GM12875 (cell line): Measurements from ENCODE around the gene LRRC28.

Experiments used
- H3K4me3 ChIP-seq: one replicate; pipeline ENCODE4 v1.5.1; 2011; ENCODE audit warnings: low read depth, low read length, control low read depth
- TF ChIP-seq, protein P1 (sequence below): IDR thresholded peaks from 2 replicates; pipeline ENCODE4 v1.5.1; 2011; ENCODE audit warnings: low read depth, mild to moderate bottlenecking, control low read depth, inconsistent platforms, low read length, moderate library complexity, borderline replicate concordance; ENCODE audit not compliant: insufficient read depth

Gene LRRC28

DNA sequence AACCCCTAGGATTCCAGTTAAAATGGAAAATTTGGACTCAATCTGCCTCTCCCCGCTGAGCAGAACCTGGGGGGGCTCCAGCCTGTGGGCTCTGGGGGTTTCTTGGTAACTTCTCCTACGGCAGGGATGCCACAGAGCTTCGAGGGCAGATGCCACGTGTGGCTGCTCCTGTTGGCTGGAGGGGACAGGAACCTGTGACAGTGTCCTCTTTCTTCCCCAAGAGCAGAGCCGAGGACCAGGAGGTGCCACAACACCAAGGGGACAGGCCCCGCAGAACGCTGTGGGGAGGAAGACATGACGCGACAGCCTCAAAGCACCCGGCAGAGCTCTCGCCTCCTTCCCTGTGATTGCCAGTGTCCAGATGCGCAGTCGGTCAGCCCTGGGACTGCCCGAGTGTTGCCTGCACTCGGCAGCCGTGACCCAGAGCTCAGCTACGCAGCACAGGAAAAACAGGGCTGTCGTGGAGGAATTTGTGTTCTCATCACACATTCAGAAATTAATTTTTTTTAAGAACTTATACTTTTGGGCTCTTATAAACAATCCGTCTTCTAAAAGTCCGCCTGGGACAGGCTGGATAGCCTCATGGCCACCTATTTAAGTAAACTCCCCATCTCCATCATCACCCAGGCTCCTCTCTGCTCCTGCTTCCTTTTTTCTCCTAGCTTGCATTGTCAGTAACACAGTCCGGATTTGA, 182.6 kb downstream of the LRRC28 start:
- TF ChIP-seq, protein P1, sequence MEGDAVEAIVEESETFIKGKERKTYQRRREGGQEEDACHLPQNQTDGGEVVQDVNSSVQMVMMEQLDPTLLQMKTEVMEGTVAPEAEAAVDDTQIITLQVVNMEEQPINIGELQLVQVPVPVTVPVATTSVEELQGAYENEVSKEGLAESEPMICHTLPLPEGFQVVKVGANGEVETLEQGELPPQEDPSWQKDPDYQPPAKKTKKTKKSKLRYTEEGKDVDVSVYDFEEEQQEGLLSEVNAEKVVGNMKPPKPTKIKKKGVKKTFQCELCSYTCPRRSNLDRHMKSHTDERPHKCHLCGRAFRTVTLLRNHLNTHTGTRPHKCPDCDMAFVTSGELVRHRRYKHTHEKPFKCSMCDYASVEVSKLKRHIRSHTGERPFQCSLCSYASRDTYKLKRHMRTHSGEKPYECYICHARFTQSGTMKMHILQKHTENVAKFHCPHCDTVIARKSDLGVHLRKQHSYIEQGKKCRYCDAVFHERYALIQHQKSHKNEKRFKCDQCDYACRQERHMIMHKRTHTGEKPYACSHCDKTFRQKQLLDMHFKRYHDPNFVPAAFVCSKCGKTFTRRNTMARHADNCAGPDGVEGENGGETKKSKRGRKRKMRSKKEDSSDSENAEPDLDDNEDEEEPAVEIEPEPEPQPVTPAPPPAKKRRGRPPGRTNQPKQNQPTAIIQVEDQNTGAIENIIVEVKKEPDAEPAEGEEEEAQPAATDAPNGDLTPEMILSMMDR = no peak
- no peak overlapping the region for H3K4me3 ChIP-seq

- TF ChIP-seq, protein P1 = no peak
- H3K4me3 ChIP-seq = no peak overlapping the region
These were observed 183.3 kb downstream of the LRRC28 start for GRCh38 chr15:99434506-99435112.

DNA sequence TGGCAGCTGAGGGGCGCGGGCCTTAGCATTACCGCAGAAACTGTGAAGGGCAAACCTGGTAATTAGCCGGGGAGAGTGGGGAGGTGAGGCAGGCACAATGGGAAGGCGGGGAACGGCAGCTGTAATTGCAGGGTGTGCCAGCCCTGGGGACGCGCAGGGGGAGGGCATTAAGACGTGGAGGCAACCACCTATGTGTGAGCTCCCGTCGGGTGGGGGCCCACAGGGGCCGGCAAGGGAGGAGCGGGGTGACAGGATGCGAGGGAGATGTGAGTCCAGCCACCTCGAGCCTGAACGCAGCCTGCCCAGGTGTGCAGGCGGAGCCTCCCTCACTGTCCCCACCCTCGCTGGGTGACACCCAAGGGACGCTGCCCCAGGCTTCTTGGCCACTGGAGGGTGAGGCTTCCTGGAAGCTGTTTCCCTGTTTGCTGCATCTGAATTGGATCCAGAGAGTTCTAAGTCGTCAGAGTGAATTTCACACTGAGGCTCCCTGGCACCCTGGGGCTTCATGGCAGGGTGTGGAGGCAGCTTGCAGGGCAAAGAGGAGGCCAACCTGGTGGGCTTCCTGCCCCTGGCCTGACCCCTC, 183.9 kb downstream of the LRRC28 start:
- no peak overlapping the region for H3K4me3 ChIP-seq

GRCh38 chr15:99435877-99436541, 184.7 kb downstream of the LRRC28 start:
- TF ChIP-seq, protein P1 = no peak
- H3K4me3 ChIP-seq = no peak overlapping the region

More for the DNA sequence above, 183.9 kb downstream of the LRRC28 start:
- TF ChIP-seq, protein P1 = no peak

DNA sequence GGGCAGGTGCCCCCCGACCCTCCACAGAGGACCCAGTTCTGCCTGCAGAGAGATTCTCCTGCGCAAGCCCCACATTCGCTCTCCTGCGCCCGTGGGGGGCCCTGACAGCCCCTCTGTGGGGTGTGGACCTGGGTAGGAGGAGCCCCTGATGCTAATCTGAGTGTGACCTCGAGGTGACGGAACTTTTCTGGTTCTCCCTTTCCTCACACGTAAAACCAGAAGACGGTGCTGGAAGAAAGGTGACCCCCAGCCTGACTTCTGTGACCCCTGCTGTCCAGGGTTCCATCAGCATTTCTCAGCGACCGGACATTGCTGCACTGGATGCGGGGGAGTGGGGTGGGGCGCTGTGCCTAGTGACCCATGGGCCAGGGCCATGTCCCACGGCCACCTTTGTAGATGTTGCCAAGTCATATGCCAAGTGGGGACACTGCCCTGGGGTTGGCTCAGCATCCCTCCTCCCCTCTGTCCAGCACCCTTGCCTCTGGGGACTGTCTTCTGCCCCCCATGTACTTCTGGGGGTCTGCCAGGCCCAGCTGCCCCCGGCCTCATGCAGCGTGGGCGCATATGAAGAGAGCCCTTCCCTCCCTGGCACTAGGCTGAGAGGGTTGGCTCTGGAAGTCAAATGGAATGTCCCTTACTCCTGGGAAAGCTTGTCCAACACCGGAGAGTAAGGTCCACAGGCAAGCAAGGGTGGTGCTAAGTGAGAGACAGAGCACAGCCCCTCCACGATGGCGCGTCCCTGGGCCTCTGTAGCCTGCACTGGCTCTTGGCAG, 185.4 kb downstream of the LRRC28 start:
- TF ChIP-seq, protein P1 = no peak
- no peak overlapping the region for H3K4me3 ChIP-seq

- TF ChIP-seq, protein P1 = no peak
- no peak overlapping the region for H3K4me3 ChIP-seq
These were observed 186.3 kb downstream of the LRRC28 start for GRCh38 chr15:99437315-99438223.
